Suprapubic skin (tissue), 4 donors: ENCODE measurements around the gene LHPP.

Experiments used
- CTCF ChIP-seq, 2 donors: fragments of 200-600 bp in 1 of 2; fragments of 450-650 bp in 1 of 2; sonication (generic) in 1 of 2; IDR thresholded peaks; one replicate each; pipeline ENCODE4 v1.5.1; 2016 to 2019; ENCODE audit warnings: antibody characterized with exemption in 2 of 2, mild to moderate bottlenecking in 1 of 2, moderate library complexity in 1 of 2
- POLR2A ChIP-seq, 2 donors: fragments of 450-650 bp; IDR thresholded peaks; one replicate each; pipeline ENCODE4 v1.6.1; 2017; ENCODE audit warnings: antibody characterized with exemption in 2 of 2, mild to moderate bottlenecking in 2 of 2, moderate library complexity in 2 of 2
- POLR2AphosphoS5 ChIP-seq, 3 donors: sonication (generic); formaldehyde crosslinking; IDR thresholded peaks; one replicate each; pipeline ENCODE4 v1.6.1; 2017; ENCODE audit warnings: antibody characterized with exemption in 3 of 3

DNA sequence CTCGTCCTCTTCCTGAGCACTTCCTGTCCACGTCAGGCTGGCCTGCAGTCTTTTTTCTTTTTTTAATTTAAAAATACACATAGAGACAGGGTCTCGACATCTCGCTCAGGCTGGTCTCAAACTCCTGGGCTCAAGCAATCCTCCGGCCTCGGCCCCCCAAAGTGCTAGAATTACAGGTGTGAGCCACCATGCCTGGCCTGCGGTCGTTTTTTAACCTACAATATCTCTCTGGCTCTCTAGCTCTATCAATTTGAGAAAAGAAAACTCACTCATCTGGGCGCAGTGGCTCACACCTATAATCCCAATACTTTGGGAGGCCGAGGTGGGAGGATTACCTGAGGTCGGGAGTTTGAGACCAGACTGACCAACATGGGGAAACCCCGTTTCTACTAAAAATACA, 38.9 kb upstream of the LHPP start:
- TF ChIP-seq POLR2AphosphoS5 (IDR thresholded peaks at IDR 0.05) (no peak), CTCF (IDR thresholded peaks at IDR 0.05) (no peak), POLR2A (IDR thresholded peaks at IDR 0.05) (no peak)
